Fibroblast of pulmonary artery (primary cell): ENCODE results near the gene L1TD1.
"Not testable (repeated sequence)": the region's sequence is repeated elsewhere in the genome, so short reads cannot be mapped to it uniquely, and the experiment has no call there.

Experiments used
- DNase-seq: peaks from one replicate; pipeline ENCODE4 v3.0.0-alpha.2; 2010; ENCODE audit warnings: low read depth
- H3K4me3 ChIP-seq: replicated peaks from 2 replicates; pipeline ENCODE4 v1.5.1; 2011; ENCODE audit warnings: low read depth, mild to moderate bottlenecking, control low read depth, low read length, moderate library complexity
- CTCF ChIP-seq: IDR thresholded peaks from 2 replicates; pipeline ENCODE4 v1.5.1; 2011; ENCODE audit warnings: mild to moderate bottlenecking, control low read depth, low read length, inconsistent platforms; ENCODE audit errors: missing control alignments

Gene L1TD1

GRCh38 chr1:62237950-62238374 is 43.3 kb downstream of the L1TD1 start:
- DNase-seq = no peak
- no peak for TF ChIP-seq CTCF
- no peak overlapping the region for H3K4me3 ChIP-seq

- no peak for TF ChIP-seq CTCF
- H3K4me3 ChIP-seq = no peak overlapping the region
- DNase-seq = no peak
Measured at GRCh38 chr1:62238507-62238906, 43.9 kb downstream of the L1TD1 start.

GRCh38 chr1:62239652-62240403 is 45.2 kb downstream of the L1TD1 start:
- H3K4me3 ChIP-seq, DNase-seq: not testable (repeated sequence)

GRCh38 chr1:62240651-62241370 is 46.2 kb downstream of the L1TD1 start:
- TF ChIP-seq CTCF = no peak
- H3K4me3 ChIP-seq = no peak overlapping the region
- DNase-seq = no peak

GRCh38 chr1:62241371-62242131 is 46.9 kb downstream of the L1TD1 start:
- no peak for DNase-seq
- H3K4me3 ChIP-seq = no peak overlapping the region
- TF ChIP-seq CTCF = no peak

GRCh38 chr1:62244380-62244779 is 49.7 kb downstream of the L1TD1 start:
- H3K4me3 ChIP-seq, DNase-seq: not testable (repeated sequence)

- no peak for TF ChIP-seq CTCF
- H3K4me3 ChIP-seq = no peak overlapping the region
- DNase-seq = no peak
Measured at GRCh38 chr1:62245201-62245600, 50.6 kb downstream of the L1TD1 start.
